ENCODE data around the gene NTSR1.

- TF ChIP-seq ZNF274 (IDR thresholded peaks at IDR 0.05; ENCODE audit: low read depth, low read length) = no peak
- TF ChIP-seq SUZ12 (IDR thresholded peaks at IDR 0.05; ENCODE audit: extremely low read depth, insufficient read depth, insufficient read length) = no peak
Measured at GRCh38 chr20:62714006-62714405, 5.4 kb downstream of the NTSR1 start.

Measured in NT2/D1 (cell line).